Lung (tissue), 12 donors: ENCODE data around the gene TTC22. TPM values are rescaled to one million over a fixed set of nuclear protein-coding genes. Genes with fewer than 3 reads are reported as not detected.

Experiments
- ATAC-seq: fragments of 200-7000 bp; cut with Tn5 transposase; one replicate; pipeline ENCODE4 v1.9.1; 2020; ENCODE audit warnings: moderate number of reproducible peaks; ENCODE audit not compliant: insufficient read depth, low FRiP score
- DNase-seq, 3 donors: peaks; one replicate each; pipeline ENCODE4 v3.0.0-alpha.2; 2013 to 2017
- H3K27ac ChIP-seq, 2 donors: one replicate each; pipeline ENCODE4 v1.5.1; 2013; ENCODE audit warnings: mild to moderate bottlenecking in 2 of 2, moderate library complexity in 2 of 2, control low read depth in 1 of 2, inconsistent platforms in 1 of 2, low read depth in 1 of 2, low read length in 1 of 2
- H3K27me3 ChIP-seq, 3 donors: one replicate each; pipeline ENCODE4 v1.5.1; 2013; ENCODE audit warnings: low read length in 2 of 3; ENCODE audit not compliant: control insufficient read depth in 3 of 3, insufficient read depth in 3 of 3
- H3K36me3 ChIP-seq, 4 donors: one replicate each; pipeline ENCODE4 v1.5.1; 2013; ENCODE audit warnings: low read length in 4 of 4, mild to moderate bottlenecking in 1 of 4, moderate library complexity in 1 of 4; ENCODE audit not compliant: control insufficient read depth in 4 of 4, insufficient read depth in 4 of 4
- H3K4me1 ChIP-seq, 5 donors: one replicate each; pipeline ENCODE4 v1.5.1; 2013; ENCODE audit warnings: low read length in 5 of 5, mild to moderate bottlenecking in 2 of 5, moderate library complexity in 1 of 5; ENCODE audit not compliant: control insufficient read depth in 5 of 5, insufficient read depth in 5 of 5
- H3K4me3 ChIP-seq: one replicate; pipeline ENCODE4 v1.5.1; 2013; ENCODE audit warnings: mild to moderate bottlenecking, control low read depth, moderate library complexity
- H3K9ac ChIP-seq, 2 donors: one replicate each; pipeline ENCODE4 v1.5.1; 2013; ENCODE audit warnings: low read length in 2 of 2, control low read depth in 1 of 2; ENCODE audit not compliant: insufficient read depth in 1 of 2
- H3K9me3 ChIP-seq, 4 donors: one replicate each; pipeline ENCODE4 v1.5.1; 2013; ENCODE audit warnings: low read length in 3 of 4, mild to moderate bottlenecking in 1 of 4, moderate library complexity in 1 of 4; ENCODE audit not compliant: control insufficient read depth in 4 of 4, insufficient read depth in 3 of 4
- WGBS, 2 donors: extraction: QIAGEN DNeasy Blood & Tissue Kit; methylation state at CpG; one replicate each; pipeline ENCODE4 v1.1.7; 2013; 5-methylcytosine and 5-hydroxymethylcytosine counted together
- polyA plus RNA-seq, 2 donors: library from polyadenylated mRNA; stranded (reverse); fragments of 200-250 nt; gene quantifications; one replicate each; pipeline ENCODE4 v1.2.1, GENCODE V29; 2013
- total RNA-seq, 2 donors: library from RNA; depleted of rRNA in 1 of 2; stranded (reverse); fragments of >200 nt in 1 of 2; gene quantifications; one replicate each; pipeline ENCODE4 v1.2.1, GENCODE V29; 2014 to 2021
- TF ChIP-seq, protein P1 (sequence below): IDR thresholded peaks from 2 replicates; pipeline ENCODE4 v1.5.1; 2012; ENCODE audit warnings: mild to moderate bottlenecking; ENCODE audit errors: control extremely low read depth, extremely low read depth
- donor health status: control.
- donor health status: control.
- donor health status: Bipolar disorder and iron deficiency.
- donor health status: healthy.
- donor health status: DM: yes; HTN: yes; CAD: no.

TTC22 gene
- total and polyA plus RNA-seq, 4 donors: 2.9 to 6.6 (median 3.5) TPM

DNA sequence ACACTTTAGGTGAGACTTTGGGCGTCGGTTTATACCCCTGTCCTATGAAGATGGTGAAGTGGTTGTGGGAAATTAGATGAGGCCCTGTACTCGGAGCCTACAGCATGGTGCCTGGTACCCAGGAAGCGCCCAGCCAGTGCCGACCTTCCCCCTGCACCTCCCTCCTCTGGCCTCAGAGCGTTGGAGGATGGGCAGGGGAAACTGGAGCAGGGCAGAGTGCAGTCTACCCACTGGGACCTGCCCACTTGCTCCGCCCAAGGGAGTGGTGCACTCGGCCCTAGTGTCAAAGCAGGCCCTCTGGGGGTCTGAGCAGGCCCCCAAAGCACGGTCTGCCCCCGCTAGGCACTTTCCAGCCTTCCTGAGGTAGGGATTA is 13.0 kb upstream of the TTC22 start:
- H3K27ac ChIP-seq: no peak overlapping the region
- DNase-seq (no peak), ATAC-seq (no peak)
- H3K9me3 ChIP-seq: no peaks in the 10 kb centered on the region
- no peaks in the 10 kb centered on the region for H3K27me3 ChIP-seq
- no peak overlapping the region for H3K4me3 ChIP-seq
- TF ChIP-seq, protein P1, sequence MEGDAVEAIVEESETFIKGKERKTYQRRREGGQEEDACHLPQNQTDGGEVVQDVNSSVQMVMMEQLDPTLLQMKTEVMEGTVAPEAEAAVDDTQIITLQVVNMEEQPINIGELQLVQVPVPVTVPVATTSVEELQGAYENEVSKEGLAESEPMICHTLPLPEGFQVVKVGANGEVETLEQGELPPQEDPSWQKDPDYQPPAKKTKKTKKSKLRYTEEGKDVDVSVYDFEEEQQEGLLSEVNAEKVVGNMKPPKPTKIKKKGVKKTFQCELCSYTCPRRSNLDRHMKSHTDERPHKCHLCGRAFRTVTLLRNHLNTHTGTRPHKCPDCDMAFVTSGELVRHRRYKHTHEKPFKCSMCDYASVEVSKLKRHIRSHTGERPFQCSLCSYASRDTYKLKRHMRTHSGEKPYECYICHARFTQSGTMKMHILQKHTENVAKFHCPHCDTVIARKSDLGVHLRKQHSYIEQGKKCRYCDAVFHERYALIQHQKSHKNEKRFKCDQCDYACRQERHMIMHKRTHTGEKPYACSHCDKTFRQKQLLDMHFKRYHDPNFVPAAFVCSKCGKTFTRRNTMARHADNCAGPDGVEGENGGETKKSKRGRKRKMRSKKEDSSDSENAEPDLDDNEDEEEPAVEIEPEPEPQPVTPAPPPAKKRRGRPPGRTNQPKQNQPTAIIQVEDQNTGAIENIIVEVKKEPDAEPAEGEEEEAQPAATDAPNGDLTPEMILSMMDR: no peak
- WGBS, 2 donors: 77 to 79% methylated on average over 10 of the region's 10 CpGs
- H3K36me3 ChIP-seq: no peaks in the 10 kb centered on the region
- peaks cover 0 to 3% (median 0%) of the 10 kb centered on the region in 5 donors for H3K4me1 ChIP-seq
- no peak overlapping the region for H3K9ac ChIP-seq

- no peak overlapping the region for H3K9ac ChIP-seq
- no peaks in the 10 kb centered on the region for H3K27me3 ChIP-seq
- peaks cover 0 to 3% (median 0%) of the 10 kb centered on the region in 5 donors for H3K4me1 ChIP-seq
- no peaks in the 10 kb centered on the region for H3K9me3 ChIP-seq
- TF ChIP-seq, protein P1: no peak
- H3K27ac ChIP-seq: no peak overlapping the region
- ATAC-seq (no peak), DNase-seq (no peak)
- no peak overlapping the region for H3K4me3 ChIP-seq
- H3K36me3 ChIP-seq: no peaks in the 10 kb centered on the region
- WGBS, 2 donors: 72 to 79% methylated on average over 13 of the region's 13 CpGs
Observed at GRCh38 chr1:54813485-54814125, 12.5 kb upstream of the TTC22 start.

GRCh38 chr1:54812801-54813484 is 11.8 kb upstream of the TTC22 start:
- DNase-seq (no peak), ATAC-seq (no peak)
- Histone ChIP-seq H3K27me3 (no peaks in the 10 kb centered on the region), H3K9me3 (no peaks in the 10 kb centered on the region), H3K36me3 (no peaks in the 10 kb centered on the region), H3K27ac (no peak overlapping the region), H3K9ac (no peak overlapping the region), H3K4me1 (peaks cover 0 to 3% (median 0%) of the 10 kb centered on the region in 5 donors), H3K4me3 (no peak overlapping the region)
- WGBS, 2 donors: 77 to 80% methylated on average over 13 of the region's 13 CpGs
- TF ChIP-seq, protein P1: no peak
